Ovary (tissue), 9 donors: ENCODE measurements around the gene OR6K2. TPM values are rescaled to one million over a fixed set of nuclear protein-coding genes. Genes with fewer than 3 reads are reported as not detected.
"Not testable (repeated sequence)": the region's sequence is repeated elsewhere in the genome, so short reads cannot be mapped to it uniquely, and the experiment has no call there.

Experiments
- DNase-seq, 5 donors: peaks; one replicate each; pipeline ENCODE4 v3.0.0-alpha.2; 2019 to 2020
- H3K27ac ChIP-seq, 2 donors: fragments of 200-600 bp; one replicate each; pipeline versions ENCODE4 v1.5.1 to v1.8.0; 2019 to 2022
- H3K27me3 ChIP-seq: fragments of 200-600 bp; one replicate; pipeline ENCODE4 v1.8.0; 2022
- H3K36me3 ChIP-seq: fragments of 200-600 bp; sonication (generic); one replicate; pipeline ENCODE4 v1.5.1; 2019
- H3K4me1 ChIP-seq: one replicate; pipeline ENCODE4 v1.8.1; 2013; ENCODE audit warnings: mild to moderate bottlenecking, moderate library complexity; ENCODE audit not compliant: insufficient read depth
- H3K4me3 ChIP-seq: fragments of 200-600 bp; sonication (generic); one replicate; pipeline ENCODE4 v1.5.1; 2017
- H3K9me3 ChIP-seq, 2 donors: fragments of 200-600 bp in 1 of 2; sonication (generic) in 1 of 2; one replicate each; pipeline versions ENCODE4 v1.5.1 to v1.8.1; 2013 to 2019; ENCODE audit warnings: mild to moderate bottlenecking in 1 of 2, moderate library complexity in 1 of 2
- CTCF ChIP-seq, 3 donors: fragments of 450-650 bp in 2 of 3; fragments of 200-600 bp in 1 of 3; IDR thresholded peaks; one replicate each; pipeline versions ENCODE4 v1.5.1 to v1.8.0; 2016 to 2022; ENCODE audit warnings: antibody characterized with exemption in 3 of 3, mild to moderate bottlenecking in 1 of 3
- EP300 ChIP-seq: sonication (generic); formaldehyde crosslinking; IDR thresholded peaks from one replicate; pipeline ENCODE4 v1.6.1; 2017; ENCODE audit warnings: antibody characterized with exemption
- POLR2A ChIP-seq: fragments of 450-650 bp; IDR thresholded peaks from one replicate; pipeline ENCODE4 v1.6.1; 2017; ENCODE audit warnings: antibody characterized with exemption, mild to moderate bottlenecking, moderate library complexity
- WGBS, 3 donors: extraction: QIAGEN DNeasy Blood & Tissue Kit in 1 of 3; methylation state at CpG; one replicate each; pipeline versions ENCODE4 v1.1.5 to v1.1.7; 2013 to 2017; 5-methylcytosine and 5-hydroxymethylcytosine counted together
- intact Hi-C, 4 donors: fragments of 100-400 bp; cut with DNase I; formaldehyde crosslinking; loops; one replicate each; pipeline versions ENCODE4 v1.11.0 to v1.15.1; 2022 to 2023
- polyA plus RNA-seq, 2 donors: library from polyadenylated mRNA; stranded (reverse); fragments of 200-250 nt in 1 of 2; fragments of 350-450 nt in 1 of 2; fragmentation: Illumina TruSeq in 1 of 2; extraction: RNeasy Lipid Tissue Mini Kit (QIAGEN cat#74804) in 1 of 2; gene quantifications; one replicate each; pipeline ENCODE4 v1.2.3, GENCODE V29; 2013 to 2014
- total RNA-seq, 7 donors: library from RNA; depleted of rRNA in 2 of 7; stranded (reverse); fragments of >200 nt in 2 of 7; fragmentation: NEBNext Ultra II Directional in 3 of 7; extraction: Animal tissue kit (Norgen Biotek cat#: 25700) in 3 of 7; gene quantifications; one replicate each; pipeline versions ENCODE4 v1.1.0 to v1.2.4, GENCODE V29; 2016 to 2023
- donor health status: DM: no; HTN: no; CAD: no; lungs with moderate emphysema.
- donor health status: DM: no; HTN: no; CAD: no.
- donor health status: Bipolar disorder and iron deficiency.
- donor health status: DM: yes; HTN: yes; CAD: no.
- donor health status: DM: no; HTN: no; CAD: no.
- donor health status: DM: yes; HTN: yes; CAD: no.

The OR6K2 gene
- total and polyA plus RNA-seq, 9 donors = not detected

GRCh38 chr1:158706096-158706495, 5.6 kb upstream of the OR6K2 start:
- WGBS, 3 donors = 76 to 83% (median 79%) methylated on average over 2 of the region's 2 CpGs
- intact Hi-C loops = no loop called here
- TF ChIP-seq POLR2A (no peak), CTCF (IDR thresholded peaks at IDR 0.05) (no peak), EP300 (no peak)
- Histone ChIP-seq H3K4me3 (no peak overlapping the region), H3K27ac (no peak overlapping the region), H3K9me3 (no peaks in the 10 kb centered on the region), H3K4me1 (no peaks in the 10 kb centered on the region), H3K36me3 (no peaks in the 10 kb centered on the region), H3K27me3 (no peaks in the 10 kb centered on the region)
- no peak for DNase-seq

GRCh38 chr1:158694596-158694995, 5.9 kb downstream of the OR6K2 start:
- Histone ChIP-seq H3K27ac (no peak overlapping the region), H3K27me3 (no peaks in the 10 kb centered on the region), H3K9me3 (no peaks in the 10 kb centered on the region), H3K4me1 (no peaks in the 10 kb centered on the region), H3K4me3 (no peak overlapping the region), H3K36me3 (no peaks in the 10 kb centered on the region)
- TF ChIP-seq CTCF (IDR thresholded peaks at IDR 0.05) = no peak
- no peak for TF ChIP-seq POLR2A
- TF ChIP-seq EP300 = no peak
- WGBS, 3 donors = 81 to 86% (median 83%) methylated on average over 2 of the region's 2 CpGs
- intact Hi-C loops = no loop called here
- DNase-seq = no peak

- Histone ChIP-seq H3K27me3 (no peaks in the 10 kb centered on the region), H3K36me3 (no peaks in the 10 kb centered on the region), H3K4me1 (no peaks in the 10 kb centered on the region), H3K27ac (no peak overlapping the region), H3K4me3 (no peak overlapping the region), H3K9me3 (no peaks in the 10 kb centered on the region)
- DNase-seq = no peak
- TF ChIP-seq CTCF (IDR thresholded peaks at IDR 0.05) (no peak), EP300 (no peak), POLR2A (no peak)
- intact Hi-C loops = no loop called here
Observed at GRCh38 chr1:158692356-158692755, 8.1 kb downstream of the OR6K2 start.

- H3K4me1 ChIP-seq = no peaks in the 10 kb centered on the region
- H3K27me3 ChIP-seq = no peaks in the 10 kb centered on the region
- H3K9me3 ChIP-seq = no peaks in the 10 kb centered on the region
- intact Hi-C loops = no loop called here
- no peak for DNase-seq
- no peak overlapping the region for H3K4me3 ChIP-seq
- H3K36me3 ChIP-seq = no peaks in the 10 kb centered on the region
- H3K27ac ChIP-seq = no peak overlapping the region
- TF ChIP-seq CTCF (IDR thresholded peaks at IDR 0.05) = no peak
- TF ChIP-seq EP300 = no peak
Observed at GRCh38 chr1:158691907-158692306, 8.5 kb downstream of the OR6K2 start.

- H3K27me3 ChIP-seq, H3K4me1 ChIP-seq, DNase-seq, H3K4me3 ChIP-seq, intact Hi-C loops, H3K9me3 ChIP-seq, H3K36me3 ChIP-seq, H3K27ac ChIP-seq: not testable (repeated sequence)
- 70 to 87% (median 73%) methylated on average over 1 of the region's 1 CpG for WGBS, 3 donors
Observed at GRCh38 chr1:158691149-158691548, 9.3 kb downstream of the OR6K2 start.
